Measurements from ENCODE around the gene ESPNL.

Gene ESPNL

DNA sequence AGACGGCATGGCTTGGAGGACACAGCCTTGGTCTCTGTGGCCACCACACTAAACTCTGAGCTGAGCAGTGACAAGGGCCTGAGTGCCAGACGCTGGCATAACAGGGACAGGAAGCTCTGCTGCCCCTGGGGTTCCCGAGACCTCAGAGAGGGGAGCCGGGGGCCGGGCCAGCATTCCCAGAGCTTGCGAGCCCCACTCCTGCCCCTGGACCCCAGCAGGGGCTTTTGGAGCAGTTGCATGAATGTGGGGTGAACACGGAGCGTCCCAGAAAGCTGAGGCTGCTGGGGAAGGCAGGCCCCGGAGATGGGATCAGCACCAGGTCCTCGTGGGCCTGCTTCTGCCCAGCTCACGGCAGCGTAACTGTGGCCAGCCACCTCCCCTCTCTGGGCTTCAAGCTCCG is 51.1 kb downstream of the ESPNL start:
- TF ChIP-seq, protein P1, sequence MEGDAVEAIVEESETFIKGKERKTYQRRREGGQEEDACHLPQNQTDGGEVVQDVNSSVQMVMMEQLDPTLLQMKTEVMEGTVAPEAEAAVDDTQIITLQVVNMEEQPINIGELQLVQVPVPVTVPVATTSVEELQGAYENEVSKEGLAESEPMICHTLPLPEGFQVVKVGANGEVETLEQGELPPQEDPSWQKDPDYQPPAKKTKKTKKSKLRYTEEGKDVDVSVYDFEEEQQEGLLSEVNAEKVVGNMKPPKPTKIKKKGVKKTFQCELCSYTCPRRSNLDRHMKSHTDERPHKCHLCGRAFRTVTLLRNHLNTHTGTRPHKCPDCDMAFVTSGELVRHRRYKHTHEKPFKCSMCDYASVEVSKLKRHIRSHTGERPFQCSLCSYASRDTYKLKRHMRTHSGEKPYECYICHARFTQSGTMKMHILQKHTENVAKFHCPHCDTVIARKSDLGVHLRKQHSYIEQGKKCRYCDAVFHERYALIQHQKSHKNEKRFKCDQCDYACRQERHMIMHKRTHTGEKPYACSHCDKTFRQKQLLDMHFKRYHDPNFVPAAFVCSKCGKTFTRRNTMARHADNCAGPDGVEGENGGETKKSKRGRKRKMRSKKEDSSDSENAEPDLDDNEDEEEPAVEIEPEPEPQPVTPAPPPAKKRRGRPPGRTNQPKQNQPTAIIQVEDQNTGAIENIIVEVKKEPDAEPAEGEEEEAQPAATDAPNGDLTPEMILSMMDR (IDR thresholded peaks at IDR 0.05; ENCODE audit: low read depth, low read length), result no peak
- Histone ChIP-seq H3K27me3 (ENCODE audit: insufficient read depth, low read depth, severe bottlenecking) (no peaks in the 10 kb centered on the region), H3K9me3 (ENCODE audit: severe bottlenecking) (peaks cover 2% of the 10 kb centered on the region), H3K36me3 (no peaks in the 10 kb centered on the region), H3K4me3 (ENCODE audit: low read depth, low read length) (no peak overlapping the region), H3K27ac (no peak overlapping the region)
- DNase-seq, result no peak

DNA sequence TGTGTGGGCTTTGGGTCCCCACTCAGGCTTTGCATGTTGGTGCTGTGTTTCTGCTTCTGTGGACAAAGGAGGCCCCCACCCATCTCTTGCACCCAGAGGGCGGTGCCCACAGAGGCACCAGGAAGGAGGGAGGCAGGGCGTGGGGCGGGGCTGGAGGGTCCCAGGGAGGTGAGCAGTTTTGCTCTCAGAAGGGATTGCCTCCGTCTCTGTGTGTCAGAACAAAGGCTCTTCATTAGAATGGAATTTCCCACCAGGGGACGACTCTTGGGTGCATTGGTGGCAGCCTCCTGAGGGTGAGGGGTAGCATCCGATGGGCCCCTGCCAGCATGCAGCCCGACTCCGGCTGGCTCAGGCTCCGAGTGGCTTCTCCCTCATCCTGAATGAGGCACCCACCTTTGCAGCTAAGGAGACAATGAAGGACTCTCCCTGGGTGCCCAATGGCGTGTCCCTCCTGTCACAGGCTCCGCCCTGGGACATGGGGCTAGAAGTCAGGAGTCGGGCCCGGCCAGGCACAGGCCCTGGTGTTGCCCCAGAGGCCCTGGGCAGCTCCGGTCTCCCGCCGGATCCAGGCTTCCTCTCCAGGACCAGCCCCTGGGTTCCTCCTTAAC is 51.6 kb downstream of the ESPNL start:
- no peaks in the 10 kb centered on the region for H3K27me3 ChIP-seq (ENCODE audit: insufficient read depth, low read depth, severe bottlenecking)
- no peak overlapping the region for H3K27ac ChIP-seq
- H3K4me3 ChIP-seq (ENCODE audit: low read depth, low read length), result no peak overlapping the region
- peaks cover 2% of the 10 kb centered on the region for H3K9me3 ChIP-seq (ENCODE audit: severe bottlenecking)
- no peak for DNase-seq
- TF ChIP-seq, protein P1 (IDR thresholded peaks at IDR 0.05; ENCODE audit: low read depth, low read length), result no peak
- no peaks in the 10 kb centered on the region for H3K36me3 ChIP-seq

DNA sequence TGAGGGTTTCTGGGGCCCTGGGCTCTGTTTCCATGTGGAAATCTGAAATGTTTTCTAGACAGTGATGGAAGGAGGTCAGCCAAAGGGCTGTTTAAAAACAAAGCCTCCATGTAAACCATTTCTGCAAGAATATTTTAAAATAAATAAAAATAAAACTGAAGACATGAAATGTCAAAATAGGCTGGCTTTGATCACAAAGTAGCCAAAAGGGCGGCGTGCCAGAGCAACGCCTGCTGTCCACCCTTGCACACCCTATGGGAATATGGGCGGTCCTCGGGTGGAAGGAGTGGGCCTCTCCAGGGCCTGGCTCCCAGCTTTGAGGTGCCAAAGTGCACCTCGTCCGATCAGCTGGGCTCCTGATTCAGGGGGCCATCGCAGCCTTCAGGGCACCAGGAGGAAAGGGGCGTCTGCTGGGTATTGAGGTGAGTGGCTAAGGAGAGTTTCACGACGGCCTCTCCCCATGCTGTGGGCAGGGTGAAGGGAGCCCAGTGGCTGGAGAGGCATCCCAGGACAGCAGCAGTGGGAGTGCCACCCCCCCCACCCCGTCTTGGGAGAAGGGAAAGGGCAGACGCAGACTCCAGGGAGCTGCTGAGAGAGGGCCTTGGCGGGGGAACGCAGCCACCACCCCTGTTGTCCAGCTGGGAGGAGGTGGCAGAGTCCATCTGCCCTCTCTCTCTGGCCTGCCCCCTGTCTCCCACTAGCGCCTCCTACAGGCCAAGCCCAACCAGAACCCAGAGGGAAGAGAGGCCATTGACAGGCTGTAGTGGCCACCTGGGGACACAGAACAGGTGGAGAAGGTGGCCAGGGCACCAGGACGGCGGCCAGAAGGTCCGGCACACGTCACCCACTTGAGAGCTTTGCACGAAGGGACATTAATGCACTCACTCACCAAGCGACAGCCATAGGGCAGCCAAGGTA is 52.9 kb downstream of the ESPNL start:
- Histone ChIP-seq H3K4me3 (ENCODE audit: low read depth, low read length) (no peak overlapping the region), H3K27me3 (ENCODE audit: insufficient read depth, low read depth, severe bottlenecking) (no peaks in the 10 kb centered on the region), H3K36me3 (no peaks in the 10 kb centered on the region), H3K27ac (no peak overlapping the region), H3K9me3 (ENCODE audit: severe bottlenecking) (peaks cover 2% of the 10 kb centered on the region)
- no peak for DNase-seq
- TF ChIP-seq, protein P1 (IDR thresholded peaks at IDR 0.05; ENCODE audit: low read depth, low read length), result peak; percentile 54

DNA sequence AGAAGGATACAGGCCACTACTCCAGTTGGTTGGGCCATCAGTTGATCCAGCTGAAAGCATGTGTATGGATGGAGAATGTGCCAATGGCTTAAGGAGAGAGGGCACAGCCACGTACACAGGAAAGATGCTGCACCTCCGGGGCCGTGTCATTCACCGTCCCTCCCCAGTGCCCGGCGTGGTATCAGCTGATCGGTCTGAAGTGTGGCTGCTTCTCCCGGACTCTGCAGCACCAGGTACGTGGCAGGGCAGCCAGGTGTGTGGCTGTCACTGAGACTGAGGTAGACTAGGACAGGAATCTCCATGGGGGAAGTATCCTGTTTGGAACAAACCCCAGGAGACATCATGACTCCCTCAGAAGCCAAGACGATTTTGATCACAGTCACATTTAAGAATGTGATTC is 54.4 kb downstream of the ESPNL start:
- no peak for DNase-seq
- H3K4me3 ChIP-seq (ENCODE audit: low read depth, low read length), result no peak overlapping the region
- H3K27ac ChIP-seq, result no peak overlapping the region
- no peaks in the 10 kb centered on the region for H3K36me3 ChIP-seq
- peaks cover 2% of the 10 kb centered on the region for H3K9me3 ChIP-seq (ENCODE audit: severe bottlenecking)
- H3K27me3 ChIP-seq (ENCODE audit: insufficient read depth, low read depth, severe bottlenecking), result no peaks in the 10 kb centered on the region
- TF ChIP-seq, protein P1 (IDR thresholded peaks at IDR 0.05; ENCODE audit: low read depth, low read length), result no peak

DNA sequence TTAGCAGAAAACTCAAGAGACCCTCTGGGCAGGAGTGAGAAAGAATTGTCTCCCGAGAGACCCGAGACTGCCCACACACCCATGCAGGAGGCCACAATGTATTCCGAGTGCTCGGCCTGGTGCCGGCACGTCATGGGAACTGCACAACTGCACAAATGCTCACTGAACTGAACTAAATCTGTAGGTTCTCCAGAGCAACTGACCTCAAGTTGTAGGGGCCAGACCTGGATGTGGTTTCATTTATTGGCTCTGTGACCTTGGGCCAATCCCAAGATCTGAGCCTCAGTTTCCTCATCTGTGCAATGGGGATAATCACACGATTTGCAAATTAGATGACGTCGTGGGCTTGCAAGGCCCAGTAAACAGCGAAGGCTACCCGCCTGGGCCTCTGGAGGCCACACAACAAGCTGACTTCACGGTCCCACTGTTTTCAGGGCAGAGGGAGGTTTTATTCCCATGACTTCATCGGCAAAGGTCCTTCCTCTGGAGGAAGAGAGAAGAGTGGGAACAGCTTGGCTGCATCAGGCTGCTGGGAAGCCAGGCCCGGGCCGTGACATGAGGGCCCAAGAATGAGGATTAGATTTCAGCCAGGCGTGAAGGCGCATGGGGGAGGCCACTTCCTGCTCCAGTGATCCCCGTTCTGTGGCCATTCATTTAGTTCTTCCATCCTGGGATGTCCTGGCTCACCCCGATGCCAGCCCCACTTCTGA is 55.1 kb downstream of the ESPNL start:
- Histone ChIP-seq H3K9me3 (ENCODE audit: severe bottlenecking) (peaks cover 2% of the 10 kb centered on the region), H3K27me3 (ENCODE audit: insufficient read depth, low read depth, severe bottlenecking) (no peaks in the 10 kb centered on the region), H3K27ac (peak overlapping the region; percentile 17; the same call in 1 of the 2 replicates), H3K4me3 (ENCODE audit: low read depth, low read length) (no peak overlapping the region), H3K36me3 (no peaks in the 10 kb centered on the region)
- peak; percentile 68 for DNase-seq
- TF ChIP-seq, protein P1 (IDR thresholded peaks at IDR 0.05; ENCODE audit: low read depth, low read length), result no peak

All from WERI-Rb-1 (cell line).